Measurements from ENCODE around the gene NECAP2.

The NECAP2 gene, protein sequence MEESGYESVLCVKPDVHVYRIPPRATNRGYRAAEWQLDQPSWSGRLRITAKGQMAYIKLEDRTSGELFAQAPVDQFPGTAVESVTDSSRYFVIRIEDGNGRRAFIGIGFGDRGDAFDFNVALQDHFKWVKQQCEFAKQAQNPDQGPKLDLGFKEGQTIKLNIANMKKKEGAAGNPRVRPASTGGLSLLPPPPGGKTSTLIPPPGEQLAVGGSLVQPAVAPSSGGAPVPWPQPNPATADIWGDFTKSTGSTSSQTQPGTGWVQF

DNA sequence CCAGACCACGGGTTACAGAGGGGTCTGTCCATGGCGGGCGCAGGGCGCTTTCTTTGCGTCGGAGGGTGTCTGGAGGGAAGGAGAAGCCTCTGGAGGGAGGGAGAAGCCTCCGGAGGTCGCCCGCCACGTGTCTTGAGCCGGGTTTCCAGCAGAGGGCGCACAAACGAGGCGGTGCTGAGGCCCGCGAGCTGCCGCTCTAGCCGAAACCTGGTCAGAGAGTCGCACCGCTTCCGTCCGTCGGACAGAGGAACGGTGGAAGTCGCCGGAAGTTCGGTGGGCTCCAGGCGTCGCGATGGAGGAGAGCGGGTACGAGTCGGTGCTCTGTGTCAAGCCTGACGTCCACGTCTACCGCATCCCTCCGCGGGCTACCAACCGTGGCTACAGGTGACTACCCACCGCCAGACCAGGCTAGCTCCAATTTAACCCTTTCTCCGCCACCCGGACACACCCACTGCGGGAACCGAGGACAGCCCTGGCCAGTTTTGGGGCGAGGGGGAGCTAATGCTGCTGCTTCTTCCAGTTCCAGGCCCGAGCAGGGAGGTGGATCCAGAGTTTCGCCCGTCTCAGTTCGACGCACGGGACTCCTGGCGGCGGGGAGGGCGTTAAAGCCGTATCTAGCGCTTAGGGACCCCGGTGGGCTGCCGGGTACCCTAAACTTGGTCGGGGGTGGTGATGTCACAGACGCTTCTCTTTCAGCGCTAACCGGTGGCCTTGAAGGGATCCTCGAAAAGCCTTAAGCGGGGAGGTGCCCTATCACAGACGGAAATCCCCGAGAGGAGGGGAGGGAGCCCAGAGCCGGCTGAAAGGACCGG lies at the start of gene NECAP2:
Gene NECAP2 (plus strand): TSS at position 255 of the 812 bp plus-strand sequence. CDS start 38 bp downstream, at position 293.
- peak; percentile 96 for DNase-seq

DNA sequence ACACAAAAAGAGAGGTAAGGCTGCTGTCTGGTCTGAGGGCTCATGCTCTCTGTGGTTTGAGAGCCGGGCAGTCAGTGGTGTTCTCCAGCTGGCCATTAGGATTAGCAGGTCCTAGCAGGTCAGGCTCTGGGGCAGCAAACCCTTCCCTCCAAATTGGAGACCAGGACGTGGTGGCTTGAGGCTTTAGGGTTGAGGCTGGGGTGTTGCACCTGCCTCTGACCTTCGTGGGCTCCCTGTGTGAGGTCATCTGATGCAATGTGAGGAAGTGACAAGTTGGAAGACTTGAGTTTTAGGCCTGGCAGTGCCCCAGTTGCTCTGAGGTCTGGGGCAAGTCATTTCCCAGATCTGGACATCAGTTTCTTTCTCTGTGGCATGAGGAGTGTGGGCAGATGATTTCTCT lies 49.1 kb upstream of the NECAP2 start:
- no peak for DNase-seq

DNA sequence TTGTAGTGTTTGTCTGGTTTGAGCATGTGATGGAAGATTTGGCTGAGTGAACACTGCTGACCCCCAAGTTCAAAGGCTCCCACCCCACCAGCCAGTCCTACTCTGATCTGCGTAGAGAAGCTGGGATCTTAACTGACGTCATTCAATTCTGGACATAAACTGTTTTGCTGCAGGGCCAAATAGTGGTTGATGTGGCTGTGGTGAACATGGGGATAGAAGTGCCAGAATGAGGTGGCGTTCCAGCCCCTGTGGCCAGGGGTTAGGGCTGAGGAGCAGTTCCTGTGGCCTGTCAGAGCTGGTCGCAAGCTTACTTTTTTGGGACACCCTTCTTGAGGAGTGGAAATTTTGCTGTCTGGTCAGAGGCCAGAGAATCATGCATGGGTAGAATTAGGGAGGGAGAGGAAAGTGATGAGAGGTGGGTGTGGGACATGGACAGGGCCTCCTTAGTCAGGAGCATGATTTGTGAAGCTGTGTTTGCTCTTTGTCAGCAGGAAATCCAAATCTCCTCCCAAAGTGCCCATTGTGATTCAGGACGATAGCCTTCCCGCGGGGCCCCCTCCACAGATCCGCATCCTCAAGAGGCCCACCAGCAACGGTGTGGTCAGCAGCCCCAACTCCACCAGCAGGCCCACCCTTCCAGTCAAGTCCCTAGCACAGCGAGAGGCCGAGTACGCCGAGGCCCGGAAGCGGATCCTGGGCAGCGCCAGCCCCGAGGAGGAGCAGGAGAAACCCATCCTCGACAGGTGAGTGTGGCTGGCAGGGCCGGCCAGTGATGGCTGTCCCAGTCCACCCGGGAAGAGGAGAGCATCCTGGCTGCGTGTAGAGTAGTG lies 47.6 kb upstream of the NECAP2 start:
- DNase-seq = no peak

DNA sequence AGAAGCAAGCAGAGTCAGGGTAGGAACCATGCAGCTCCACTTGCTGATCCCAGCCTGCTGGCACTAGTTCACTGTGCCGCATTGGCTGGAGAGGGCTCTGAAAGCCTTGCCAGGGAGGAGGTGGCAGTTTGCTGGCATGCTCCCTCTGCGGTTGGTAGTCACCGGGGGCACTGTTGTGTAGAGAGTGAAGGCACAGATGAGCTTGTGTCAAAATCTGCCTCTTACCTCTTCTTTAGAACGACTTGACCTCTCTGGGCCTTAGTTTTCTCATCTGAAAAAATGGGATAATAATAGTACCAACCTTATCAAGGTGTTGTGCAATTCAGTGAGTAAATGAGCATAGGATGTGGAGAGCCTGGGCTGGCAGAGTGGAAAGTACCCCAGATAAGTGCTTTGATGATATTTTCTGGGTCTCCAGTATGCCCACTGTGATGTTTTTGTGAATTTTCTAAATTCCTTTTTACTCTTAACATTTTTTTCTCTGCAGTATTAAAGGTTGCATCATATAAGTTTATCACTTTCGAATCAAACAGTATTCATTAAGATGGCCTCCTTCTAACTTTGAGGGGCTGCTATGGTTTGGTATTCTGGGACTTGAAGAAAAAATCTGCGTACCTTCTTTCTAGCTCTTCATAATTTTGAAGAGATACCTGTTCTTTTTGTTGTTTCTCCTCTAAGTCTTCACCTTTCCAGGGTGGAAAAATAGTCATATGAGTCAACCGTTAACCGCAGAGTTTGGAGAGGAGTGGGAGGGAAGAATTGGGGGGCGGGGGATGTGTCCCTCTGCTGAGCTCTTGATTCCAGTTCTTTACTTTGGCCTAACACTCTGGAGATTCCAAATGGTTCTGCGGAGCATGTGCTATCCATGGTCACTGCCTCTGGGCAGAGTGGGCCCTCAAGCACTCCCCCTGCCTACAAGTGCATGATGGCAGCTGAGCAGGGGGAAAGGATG lies 46.7 kb upstream of the NECAP2 start:
- no peak for DNase-seq

DNA sequence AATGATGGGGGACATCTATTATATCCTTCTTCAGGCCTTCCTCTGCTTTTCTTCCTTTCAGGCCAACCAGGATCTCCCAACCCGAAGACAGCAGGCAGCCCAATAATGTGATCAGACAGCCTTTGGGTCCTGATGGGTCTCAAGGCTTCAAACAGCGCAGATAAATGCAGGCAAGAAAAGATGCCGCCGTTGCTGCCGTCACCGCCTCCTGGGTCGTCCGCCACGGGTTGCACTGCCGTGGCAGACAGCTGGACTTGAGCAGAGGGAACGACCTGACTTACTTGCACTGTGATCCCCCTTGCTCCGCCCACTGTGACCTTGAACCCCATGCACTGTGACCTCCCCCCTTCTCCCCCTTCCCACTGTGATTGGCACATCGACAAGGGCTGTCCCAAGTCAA lies 45.5 kb upstream of the NECAP2 start:
- DNase-seq = no peak

DNA sequence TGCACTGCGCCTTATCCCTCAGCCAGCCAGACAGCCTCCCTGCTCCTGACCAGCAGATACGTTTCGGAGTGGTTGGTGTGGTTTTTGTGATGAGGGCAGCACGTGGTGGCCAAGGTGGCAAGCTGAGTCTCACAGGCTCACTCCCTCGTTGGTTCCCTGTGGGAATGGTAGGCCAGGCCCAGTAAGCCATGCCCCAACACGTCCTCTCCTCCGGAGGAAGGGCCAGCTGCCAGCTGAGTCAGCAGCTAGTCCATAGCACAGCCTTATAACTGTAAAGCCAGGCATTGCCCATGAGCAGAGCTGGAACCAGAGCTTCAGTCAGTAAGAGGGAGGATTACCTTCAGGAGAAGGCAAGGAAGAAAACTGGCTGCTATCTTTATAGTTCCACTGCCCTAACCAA lies 43.9 kb upstream of the NECAP2 start:
- DNase-seq = no peak

DNA sequence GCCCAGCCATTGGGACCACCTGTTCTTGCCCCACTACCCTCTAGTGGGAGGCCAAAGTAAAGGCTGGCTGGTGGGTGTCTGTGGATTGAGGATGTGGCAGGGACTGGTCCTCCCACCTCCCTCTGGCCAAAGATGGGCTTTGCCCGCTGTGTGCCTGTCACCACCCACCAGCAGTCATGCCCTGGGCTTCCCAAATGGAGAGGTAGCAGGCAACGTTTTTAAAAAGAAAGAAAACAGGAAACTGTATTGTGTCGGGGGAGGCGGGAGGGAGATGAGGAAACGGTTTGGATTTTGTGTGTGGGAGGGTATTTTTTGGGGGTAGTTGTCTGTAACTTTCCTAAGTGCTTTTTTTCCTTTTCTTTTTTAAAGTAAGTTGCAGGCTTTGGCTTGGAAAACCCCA lies 43.4 kb upstream of the NECAP2 start:
- no peak for DNase-seq

DNA sequence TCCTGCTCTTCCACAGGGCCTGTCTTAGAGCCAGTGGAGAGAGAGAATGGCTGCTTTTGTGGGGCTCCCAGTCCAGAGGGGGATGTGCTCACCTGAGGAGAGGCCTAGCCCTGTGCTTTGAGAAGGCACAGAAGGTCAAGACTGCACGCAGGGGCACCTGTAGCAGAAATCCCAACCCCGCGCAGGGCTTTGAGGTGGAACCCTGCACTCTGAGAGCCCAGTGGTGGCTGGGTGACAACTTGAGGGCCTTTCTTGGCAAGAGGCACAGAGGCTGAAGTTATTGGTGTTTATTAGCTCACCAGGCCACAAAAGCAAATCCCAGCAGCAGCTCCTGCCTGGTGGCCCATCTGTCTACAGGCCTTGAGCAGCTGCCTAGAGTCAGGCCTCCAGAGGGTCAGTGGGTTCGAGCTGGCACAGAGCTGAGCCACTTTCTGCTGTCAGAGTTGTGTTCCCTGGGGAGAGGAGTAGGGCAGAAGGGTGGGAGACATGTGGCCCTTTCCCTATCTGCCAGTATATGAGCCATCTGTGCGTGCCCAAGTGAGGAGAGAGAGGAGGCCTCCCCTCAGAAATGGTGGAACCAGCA lies 42.1 kb upstream of the NECAP2 start:
- DNase-seq = no peak

DNA sequence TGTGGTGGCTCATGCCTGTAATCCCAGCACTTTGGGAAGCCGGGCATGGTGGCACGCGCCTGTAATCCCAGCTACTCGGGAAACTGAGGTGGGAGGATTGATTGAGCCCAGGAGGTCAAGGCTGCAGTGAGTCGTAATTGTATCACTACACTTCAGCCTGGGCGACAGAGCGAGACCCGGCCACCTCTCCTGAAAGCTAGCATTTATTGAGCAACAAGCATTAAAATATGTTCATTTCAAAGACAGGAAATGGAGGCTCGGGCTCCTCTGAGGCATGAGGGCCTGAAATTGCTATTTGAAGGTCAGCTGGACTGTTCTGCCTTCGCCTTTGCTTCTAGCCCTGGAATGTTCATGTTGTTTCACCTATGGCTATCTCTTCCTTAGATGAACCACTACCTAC lies 37.8 kb upstream of the NECAP2 start:
- no peak for DNase-seq

DNA sequence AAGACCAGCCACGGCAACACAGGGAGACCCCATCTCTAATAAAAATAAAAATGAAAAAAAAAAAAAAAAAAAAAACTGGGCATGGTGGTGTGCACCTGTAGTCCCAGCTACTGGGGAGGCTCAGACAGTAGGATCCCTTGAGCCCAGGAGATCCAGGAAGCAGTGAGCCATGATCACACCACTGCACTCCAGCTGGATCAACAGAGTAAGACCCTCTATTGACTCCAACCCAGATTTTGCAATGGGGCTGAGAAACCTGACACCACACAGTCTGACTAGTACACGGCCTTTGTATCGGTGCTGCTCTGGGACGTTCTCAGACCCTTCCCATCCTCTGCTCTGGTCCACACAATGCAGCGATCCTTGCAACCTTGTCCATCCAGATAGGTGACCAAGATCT lies 35.1 kb upstream of the NECAP2 start:
- DNase-seq = no peak

DNA sequence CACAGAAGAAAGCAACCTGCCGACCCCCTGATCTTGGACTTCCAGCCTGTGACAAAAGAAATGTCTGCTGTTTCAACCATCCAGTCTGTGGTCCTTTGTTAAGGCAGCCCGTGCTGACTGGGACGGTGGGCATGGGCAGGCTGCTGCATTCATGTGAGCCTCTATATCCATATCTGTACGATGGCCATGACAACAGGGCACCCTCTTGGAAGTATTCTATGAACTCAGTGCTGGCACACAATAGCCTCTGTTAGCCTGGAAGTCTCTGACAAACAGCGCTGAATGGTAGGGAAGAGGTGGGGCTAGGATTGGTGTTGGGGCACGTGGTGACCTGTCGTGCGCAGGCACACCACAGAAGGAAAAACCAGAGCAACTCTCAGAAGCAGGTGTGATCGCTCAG lies 33.7 kb upstream of the NECAP2 start:
- no peak for DNase-seq

DNA sequence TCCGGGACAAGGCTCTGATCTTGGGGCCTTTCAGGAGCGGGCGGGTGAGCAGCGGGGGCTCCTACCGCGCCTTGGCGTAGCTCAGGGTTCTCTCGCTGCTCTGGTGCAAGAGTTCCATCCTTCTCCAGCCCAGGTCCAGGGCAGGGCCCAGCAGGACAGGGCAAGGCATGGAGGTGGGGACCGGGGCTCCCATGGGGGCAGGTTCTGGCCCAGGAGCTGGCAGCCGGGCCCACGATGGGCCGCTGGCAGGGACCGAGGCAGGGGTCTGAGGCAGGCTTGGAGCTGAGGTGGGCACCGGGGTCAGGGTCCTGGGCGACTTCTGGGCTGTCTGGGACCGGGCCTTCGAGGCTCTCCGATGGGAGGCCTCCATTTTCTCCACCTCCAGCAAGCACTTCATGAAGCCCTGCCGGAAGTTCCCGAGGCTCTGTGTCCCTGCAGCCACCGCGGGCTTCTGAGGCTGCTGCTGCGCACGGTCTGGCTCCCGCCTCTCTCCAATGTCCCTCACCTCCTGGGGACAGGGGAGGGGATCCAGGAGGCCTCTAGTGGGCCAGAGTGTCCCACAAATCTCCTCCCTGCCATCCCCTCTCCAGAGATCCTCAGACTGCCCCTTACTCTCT lies 30.9 kb upstream of the NECAP2 start:
- no peak for DNase-seq

DNA sequence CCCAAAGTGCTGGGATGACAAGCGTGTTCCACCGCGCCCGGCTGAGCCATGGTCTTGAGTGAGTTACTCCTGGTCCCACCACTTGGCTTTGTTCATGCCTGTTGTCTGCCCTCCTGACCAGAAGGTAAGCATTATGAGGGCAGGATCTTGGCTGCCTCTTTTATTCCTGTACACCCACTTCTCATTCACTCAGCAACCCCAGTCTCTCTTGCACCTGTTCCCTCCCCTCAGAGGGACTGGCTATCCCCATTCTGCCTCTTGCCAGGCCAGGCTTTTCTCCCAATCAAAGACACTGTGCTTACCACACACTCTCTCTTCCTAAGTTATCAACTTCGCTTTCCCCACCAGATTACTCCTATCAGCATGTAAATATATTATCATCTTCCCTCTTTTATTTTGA lies 29.7 kb upstream of the NECAP2 start:
- DNase-seq = no peak

DNA sequence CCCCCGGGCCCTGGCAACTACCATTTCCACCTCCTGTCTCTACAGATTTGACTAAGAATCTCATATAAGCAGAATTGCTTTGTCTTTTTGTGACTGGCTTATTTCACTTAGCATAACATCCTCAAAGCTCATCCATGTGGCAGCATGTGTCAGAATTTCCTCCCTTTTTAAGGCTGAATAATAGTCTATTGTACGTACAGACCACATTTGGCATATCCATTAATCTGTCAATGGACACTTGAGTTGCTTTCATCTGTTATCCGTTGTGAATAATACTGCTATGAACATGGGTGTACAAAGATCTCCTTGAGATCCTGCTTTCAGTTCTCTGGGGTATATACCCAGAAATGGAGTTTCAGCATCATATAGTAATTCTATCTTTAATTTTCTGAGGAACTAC lies 27.3 kb upstream of the NECAP2 start:
- no peak for DNase-seq

DNA sequence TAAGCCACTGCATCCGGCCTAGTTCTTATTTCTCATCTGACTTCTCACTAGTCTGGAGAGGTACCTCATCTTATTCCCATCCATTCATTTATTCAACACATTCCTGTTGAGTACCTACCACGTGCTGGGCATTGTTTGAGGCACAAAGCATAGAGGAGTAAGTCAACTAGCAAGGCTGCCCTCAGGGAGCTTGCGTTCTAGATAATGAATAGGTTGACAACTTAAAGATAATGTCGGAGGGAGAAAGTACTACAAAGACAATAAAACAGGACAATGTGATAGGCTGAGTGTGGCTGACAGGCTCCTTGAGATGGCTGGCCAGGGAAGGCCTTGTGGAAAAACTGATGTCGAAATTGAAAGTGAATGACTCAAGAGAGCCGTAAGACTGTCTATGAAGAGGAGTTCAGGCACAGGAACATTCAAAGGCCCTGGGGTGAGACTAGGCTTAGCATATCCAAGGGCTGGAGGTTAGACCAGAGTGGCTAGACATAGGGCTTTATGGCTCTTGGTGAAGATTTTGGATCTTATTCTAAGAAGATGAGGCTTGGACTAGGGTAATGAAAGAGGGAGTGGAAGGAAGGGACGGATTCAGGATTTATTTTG lies 21.6 kb upstream of the NECAP2 start:
- DNase-seq = no peak

DNA sequence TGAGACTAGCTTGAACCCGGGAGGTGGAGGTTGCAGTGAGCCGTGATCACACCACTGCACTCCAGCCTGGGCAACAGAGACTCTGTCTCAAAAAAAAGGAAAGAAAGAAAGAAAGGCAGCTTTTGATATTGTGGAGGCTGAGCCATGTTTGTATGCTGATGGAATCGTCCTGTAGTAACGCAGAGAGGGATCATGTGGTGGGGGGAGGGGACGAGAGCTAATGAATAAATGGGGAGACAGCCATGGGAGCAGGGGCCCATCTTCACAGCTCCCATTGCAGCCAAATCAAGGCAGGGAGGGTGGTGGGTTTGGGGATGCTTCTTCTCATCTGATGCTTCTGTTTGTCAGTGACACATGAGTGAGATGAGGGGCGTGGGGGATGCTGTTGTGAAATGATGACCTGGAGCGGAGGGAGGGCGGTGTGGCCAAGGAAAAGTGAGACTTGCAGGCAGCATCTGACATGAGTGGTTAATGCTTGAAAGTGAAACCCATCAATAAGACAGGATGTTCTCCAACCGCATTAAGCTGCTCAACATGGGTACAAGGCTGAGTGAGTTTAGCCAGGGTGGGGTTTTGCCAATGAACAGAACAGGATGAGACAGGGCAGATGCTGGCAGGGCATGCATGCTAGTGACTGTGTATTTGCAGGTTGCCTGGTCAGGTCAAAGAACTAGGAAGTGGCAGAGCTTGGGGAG lies 20.0 kb upstream of the NECAP2 start:
- no peak for DNase-seq

DNA sequence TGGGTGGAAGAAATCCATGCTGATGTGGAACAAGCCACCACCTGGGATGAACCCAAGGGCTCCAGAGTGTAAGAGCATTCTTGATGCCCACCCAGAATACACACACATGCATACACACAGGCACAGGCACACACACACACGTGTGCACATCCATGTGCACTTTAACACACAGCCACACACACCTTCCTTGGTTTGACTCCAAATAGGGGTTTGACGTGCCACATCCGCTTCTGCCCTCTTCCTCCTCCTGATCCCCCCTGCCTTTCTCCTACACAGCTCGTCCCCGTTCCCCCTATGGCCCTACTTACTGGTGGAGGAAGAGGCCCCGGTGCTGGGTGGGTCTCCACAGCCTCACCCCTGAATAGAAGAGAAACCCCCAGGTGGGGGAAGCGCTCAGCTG lies 19.3 kb upstream of the NECAP2 start:
- no peak for DNase-seq

DNA sequence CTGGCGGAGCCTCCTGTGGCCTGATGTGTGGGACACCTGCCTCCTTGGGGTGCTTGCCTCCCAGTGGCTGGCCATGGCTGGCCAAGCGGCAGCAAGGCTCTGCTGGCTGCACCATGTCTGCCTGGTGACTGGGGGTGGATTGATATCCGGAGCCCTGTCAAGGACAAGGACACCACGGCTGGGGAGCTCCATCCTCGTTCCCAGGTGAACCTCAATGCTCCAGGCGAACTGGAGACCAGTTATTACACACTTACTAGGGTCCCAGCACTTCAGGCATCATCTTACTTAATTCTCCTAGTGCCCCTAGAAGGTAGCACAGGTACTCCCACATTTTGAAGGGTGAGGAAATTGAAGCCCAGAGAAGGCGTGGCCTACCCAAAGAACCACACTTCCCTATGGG lies 18.5 kb upstream of the NECAP2 start:
- DNase-seq = no peak

DNA sequence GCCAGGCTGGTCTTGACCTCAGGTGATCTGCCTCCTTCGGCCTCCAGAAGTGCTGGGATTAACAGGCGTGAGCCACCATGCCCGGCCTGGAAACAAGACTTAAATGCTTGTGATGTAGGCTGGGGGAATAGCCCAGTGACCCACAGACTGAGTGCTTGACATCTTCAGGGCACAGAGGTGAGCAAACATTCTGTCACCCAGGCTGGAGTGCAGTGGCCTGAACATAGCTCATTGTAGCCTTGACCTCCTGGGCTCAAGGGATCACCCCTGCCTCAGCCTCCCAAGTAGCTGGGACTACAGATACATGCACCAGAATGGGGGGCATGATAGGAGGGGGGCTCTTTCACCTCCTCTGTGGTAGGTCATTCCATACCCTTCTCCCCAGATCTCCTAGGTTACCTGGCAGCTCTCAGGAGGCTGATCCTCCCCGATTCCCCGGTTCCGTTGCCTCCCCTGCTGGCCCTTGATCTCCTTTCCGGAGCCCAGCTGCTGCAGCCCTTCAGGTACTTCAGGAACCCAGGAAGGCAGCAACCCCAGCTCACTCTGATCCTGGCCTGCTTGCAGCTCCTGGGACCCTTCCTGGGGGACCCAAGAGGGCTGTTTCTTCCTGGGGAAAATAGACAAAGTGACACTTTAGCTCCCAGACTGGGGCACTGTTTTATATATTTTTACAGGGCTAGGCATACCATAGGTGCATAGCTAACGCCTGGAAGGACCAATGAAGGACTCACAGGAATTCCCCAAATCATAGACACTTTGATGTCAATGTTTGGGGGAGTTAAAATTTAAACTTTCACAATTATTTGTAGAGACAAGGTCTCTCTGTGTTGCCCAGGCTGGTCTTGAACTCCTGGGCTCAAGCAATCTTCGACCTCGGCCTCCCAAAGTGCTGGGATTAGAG lies 15.1 kb upstream of the NECAP2 start:
- no peak for DNase-seq

DNA sequence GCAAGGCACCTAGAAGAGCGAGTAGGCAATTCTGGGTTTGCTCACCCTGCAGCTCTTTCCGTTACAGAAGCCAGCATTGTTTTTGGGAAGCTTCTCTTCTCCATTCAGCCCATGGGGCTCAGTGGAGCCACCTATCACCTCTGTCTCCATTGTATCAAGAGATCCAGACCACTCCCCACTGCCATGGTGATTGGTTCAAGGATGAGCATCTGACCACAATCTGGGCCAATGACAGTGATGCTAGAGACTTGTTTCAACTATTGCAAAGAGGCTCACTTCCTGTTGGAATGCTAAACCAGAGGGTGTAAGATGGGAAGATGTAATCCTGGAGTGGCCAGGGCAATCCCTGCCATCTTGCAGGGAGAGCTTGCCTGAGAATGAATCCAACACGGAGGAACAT lies 9.9 kb upstream of the NECAP2 start:
- no peak for DNase-seq
